OCI-LY1 (cell line): ENCODE measurements around the gene PSTPIP1.

Source experiments
- H2AFZ ChIP-seq: fragments of 200-600 bp; sonication (generic), shearing (Covaris generic); 2 replicates; pipeline ENCODE4 v1.6.0; 2014; ENCODE audit warnings: antibody characterized with exemption, mild to moderate bottlenecking, low read length
- H3F3A ChIP-seq: fragments of 200-600 bp; sonication (generic), shearing (Covaris generic); 2 replicates; pipeline ENCODE4 v1.6.0; 2014; ENCODE audit warnings: mild to moderate bottlenecking, antibody characterized with exemption, low read length, moderate library complexity; ENCODE audit not compliant: insufficient read depth
- H3K27ac ChIP-seq: fragments of 200-600 bp; sonication (generic); 2 replicates; pipeline ENCODE4 v1.5.1; 2014; ENCODE audit warnings: low read length, mixed run types, mild to moderate bottlenecking, low read depth; ENCODE audit not compliant: poor library complexity, severe bottlenecking
- H3K27me3 ChIP-seq: fragments of 200-600 bp; sonication (generic); 2 replicates; pipeline ENCODE4 v1.6.0; 2014; ENCODE audit warnings: antibody characterized with exemption, mild to moderate bottlenecking, low read length, moderate library complexity; ENCODE audit not compliant: insufficient read depth
- H3K36me3 ChIP-seq: fragments of 200-600 bp; sonication (generic); 2 replicates; pipeline ENCODE4 v1.6.1; 2014; ENCODE audit warnings: mild to moderate bottlenecking, antibody characterized with exemption, low read length, moderate library complexity, mixed read lengths; ENCODE audit not compliant: insufficient read depth
- H3K4me1 ChIP-seq: fragments of 200-600 bp; sonication (generic); 2 replicates; pipeline ENCODE4 v1.5.1; 2014; ENCODE audit warnings: mild to moderate bottlenecking, low read length, moderate library complexity; ENCODE audit not compliant: insufficient read depth, severe bottlenecking
- H3K4me2 ChIP-seq: fragments of 200-600 bp; sonication (generic), shearing (Covaris generic); 2 replicates; pipeline ENCODE4 v1.6.1; 2014; ENCODE audit warnings: low read length
- H3K4me3 ChIP-seq: fragments of 200-600 bp; sonication (generic); 2 replicates; pipeline ENCODE4 v1.5.1; 2014; ENCODE audit warnings: low read length, low read depth, mild to moderate bottlenecking, mixed read lengths; ENCODE audit not compliant: poor library complexity, severe bottlenecking
- H3K79me2 ChIP-seq: fragments of 200-600 bp; shearing (Covaris generic); 2 replicates; pipeline ENCODE4 v1.6.1; 2016; ENCODE audit warnings: mixed run types, low read length, mixed read lengths; ENCODE audit not compliant: insufficient read depth
- H3K9ac ChIP-seq: fragments of 200-600 bp; sonication (generic), shearing (Covaris generic); 2 replicates; pipeline ENCODE4 v1.6.1; 2014; ENCODE audit warnings: mild to moderate bottlenecking, low read length, mixed read lengths
- H3K9me2 ChIP-seq: fragments of 200-600 bp; sonication (generic), shearing (Covaris generic); 2 replicates; pipeline ENCODE4 v1.6.1; 2014; ENCODE audit warnings: low read depth, mild to moderate bottlenecking, low read length, mixed read lengths
- H3K9me3 ChIP-seq: fragments of 200-600 bp; shearing (Covaris generic); 2 replicates; pipeline ENCODE4 v1.6.1; 2014; ENCODE audit warnings: low read length, mixed read lengths
- H4K20me1 ChIP-seq: fragments of 200-600 bp; sonication (generic), shearing (Covaris generic); 2 replicates; pipeline ENCODE4 v1.6.0; 2016; ENCODE audit warnings: mild to moderate bottlenecking, low read length; ENCODE audit not compliant: insufficient read depth
- CTCF ChIP-seq: fragments of 200-600 bp; sonication (generic), shearing (Covaris generic); IDR thresholded peaks from 2 replicates; pipeline ENCODE4 v1.5.1; 2017; ENCODE audit warnings: mild to moderate bottlenecking, antibody characterized with exemption, low read length, moderate library complexity, mixed read lengths
- EZH2 ChIP-seq: fragments of 200-600 bp; sonication (generic), shearing (Covaris generic); IDR thresholded peaks from 2 replicates; pipeline ENCODE4 v1.8.0; 2017; ENCODE audit warnings: borderline replicate concordance, mixed run types, mild to moderate bottlenecking, antibody characterized with exemption, low read length, moderate library complexity, mixed read lengths

Gene PSTPIP1

GRCh38 chr15:77040673-77041072 is 45.7 kb downstream of the PSTPIP1 start:
- H3K9me2 ChIP-seq = no peaks in the 10 kb centered on the region
- no peaks in the 10 kb centered on the region for H3F3A ChIP-seq
- no peak for TF ChIP-seq EZH2
- no peak for TF ChIP-seq CTCF
- H3K79me2 ChIP-seq = no peaks in the 10 kb centered on the region
- H3K27ac ChIP-seq = no peak overlapping the region
- no peak overlapping the region for H2AFZ ChIP-seq
- peaks cover 17% of the 10 kb centered on the region; the same call in 1 of the 2 replicates for H3K36me3 ChIP-seq
- H3K4me2 ChIP-seq = no peak overlapping the region
- no peaks in the 10 kb centered on the region for H4K20me1 ChIP-seq
- H3K9me3 ChIP-seq = no peaks in the 10 kb centered on the region
- no peaks in the 10 kb centered on the region for H3K27me3 ChIP-seq
- no peak overlapping the region for H3K4me3 ChIP-seq
- peaks cover 12% of the 10 kb centered on the region for H3K4me1 ChIP-seq
- no peak overlapping the region for H3K9ac ChIP-seq

- Histone ChIP-seq H3F3A (no peaks in the 10 kb centered on the region), H3K36me3 (peaks cover 26% of the 10 kb centered on the region; the same call in 1 of the 2 replicates), H3K79me2 (no peaks in the 10 kb centered on the region), H4K20me1 (no peaks in the 10 kb centered on the region), H3K4me3 (no peak overlapping the region), H3K27me3 (no peaks in the 10 kb centered on the region), H3K9me2 (no peaks in the 10 kb centered on the region), H2AFZ (no peak overlapping the region), H3K9me3 (no peaks in the 10 kb centered on the region), H3K4me1 (peaks cover 12% of the 10 kb centered on the region), H3K9ac (no peak overlapping the region), H3K27ac (no peak overlapping the region), H3K4me2 (no peak overlapping the region)
- TF ChIP-seq CTCF = no peak
- no peak for TF ChIP-seq EZH2
Measured at GRCh38 chr15:77042245-77042919, 47.5 kb downstream of the PSTPIP1 start.

GRCh38 chr15:77042955-77043920 is 48.3 kb downstream of the PSTPIP1 start:
- Histone ChIP-seq H3K36me3 (peaks cover 33% of the 10 kb centered on the region; the same call in 1 of the 2 replicates), H3K4me1 (peaks cover 12% of the 10 kb centered on the region), H3K9me3 (no peaks in the 10 kb centered on the region), H2AFZ (no peak overlapping the region), H3K79me2 (no peaks in the 10 kb centered on the region), H3K9me2 (no peaks in the 10 kb centered on the region), H3K4me3 (no peak overlapping the region), H3F3A (no peaks in the 10 kb centered on the region), H3K4me2 (no peak overlapping the region), H4K20me1 (no peaks in the 10 kb centered on the region), H3K27me3 (no peaks in the 10 kb centered on the region), H3K9ac (no peak overlapping the region), H3K27ac (no peak overlapping the region)
- no peak for TF ChIP-seq EZH2
